ENCODE data around the gene EIF4ENIF1. TPM values are rescaled to one million over a fixed set of nuclear protein-coding genes. Genes with fewer than 3 reads are reported as not detected.
A peak's percentile ranks its signal among the peaks of the same experiment; 100 is the strongest.

Gene EIF4ENIF1
- total RNA-seq, 2 experiments from 2014 or later = 50.3 to 50.5 TPM

DNA sequence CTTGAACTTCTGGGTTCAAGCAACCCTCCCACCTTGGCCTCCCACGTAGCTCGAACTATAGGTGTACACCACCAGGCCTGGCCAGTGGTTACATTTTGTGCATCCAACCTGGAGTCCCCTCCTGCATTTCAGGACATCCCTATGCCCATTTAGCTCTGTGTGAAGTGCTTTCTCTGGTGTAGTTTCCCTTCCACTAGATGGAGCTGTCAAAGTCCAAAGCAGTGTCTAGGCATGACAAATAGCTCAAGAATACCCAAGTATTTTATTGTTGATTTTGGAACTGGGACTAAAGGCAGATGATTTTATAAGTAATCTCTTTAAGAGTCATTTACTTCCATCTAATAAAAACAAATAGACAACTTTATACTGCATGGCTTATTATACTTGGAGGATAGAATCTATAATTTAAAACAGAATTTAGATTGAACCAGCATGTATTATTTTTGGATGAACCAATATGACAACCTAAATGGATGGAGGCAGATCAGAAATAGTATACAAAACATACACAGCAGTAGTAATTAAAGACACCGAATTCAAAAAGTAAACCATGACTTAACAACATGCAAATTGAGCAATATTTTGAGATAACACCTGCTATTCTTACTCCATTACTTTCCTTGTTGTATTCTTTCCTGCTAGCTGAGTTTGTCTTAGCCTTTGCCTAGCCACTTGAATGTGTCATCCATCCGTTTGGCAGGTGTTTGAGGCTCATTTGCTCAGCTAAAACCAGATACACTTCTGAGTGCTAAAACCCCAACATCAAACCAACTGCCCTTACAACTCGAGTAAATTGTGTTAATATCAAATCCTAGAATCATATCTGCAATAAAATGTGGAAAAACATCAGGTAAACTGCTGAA lies 37.7 kb downstream of the EIF4ENIF1 start:
- Mint-ChIP-seq H3K36me3 (ENCODE audit: low read depth) (peaks cover 28% of the 10 kb centered on the region), H3K27ac (peak overlapping the region; percentile 53), H3K4me1 (ENCODE audit: low read depth) (no peaks in the 10 kb centered on the region), H3K27me3 (no peaks in the 10 kb centered on the region), H3K4me3 (no peak overlapping the region), H3K9me3 (no peaks in the 10 kb centered on the region)
- DNase-seq (no peak), ATAC-seq (peak; percentile 74)
- POLR2A ChIA-PET = interaction anchor here (0.9 to 2.7 kb wide), 2 partner anchors 21 to 179 kb away, joined by 3 to 6 read pairs; no protein-coding TSS in a partner anchor
- intact Hi-C loops (cut with micrococcal nuclease) = no loop called here
- CTCF ChIA-PET = interaction anchor here (0.7 to 2.2 kb wide), 18 partner anchors 9 to 184 kb away, joined by 3 to 12 read pairs (median 4); no protein-coding TSS in a partner anchor
- TF ChIP-seq, protein P1, sequence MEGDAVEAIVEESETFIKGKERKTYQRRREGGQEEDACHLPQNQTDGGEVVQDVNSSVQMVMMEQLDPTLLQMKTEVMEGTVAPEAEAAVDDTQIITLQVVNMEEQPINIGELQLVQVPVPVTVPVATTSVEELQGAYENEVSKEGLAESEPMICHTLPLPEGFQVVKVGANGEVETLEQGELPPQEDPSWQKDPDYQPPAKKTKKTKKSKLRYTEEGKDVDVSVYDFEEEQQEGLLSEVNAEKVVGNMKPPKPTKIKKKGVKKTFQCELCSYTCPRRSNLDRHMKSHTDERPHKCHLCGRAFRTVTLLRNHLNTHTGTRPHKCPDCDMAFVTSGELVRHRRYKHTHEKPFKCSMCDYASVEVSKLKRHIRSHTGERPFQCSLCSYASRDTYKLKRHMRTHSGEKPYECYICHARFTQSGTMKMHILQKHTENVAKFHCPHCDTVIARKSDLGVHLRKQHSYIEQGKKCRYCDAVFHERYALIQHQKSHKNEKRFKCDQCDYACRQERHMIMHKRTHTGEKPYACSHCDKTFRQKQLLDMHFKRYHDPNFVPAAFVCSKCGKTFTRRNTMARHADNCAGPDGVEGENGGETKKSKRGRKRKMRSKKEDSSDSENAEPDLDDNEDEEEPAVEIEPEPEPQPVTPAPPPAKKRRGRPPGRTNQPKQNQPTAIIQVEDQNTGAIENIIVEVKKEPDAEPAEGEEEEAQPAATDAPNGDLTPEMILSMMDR (IDR thresholded peaks at IDR 0.05) = peak; percentile 46

DNA sequence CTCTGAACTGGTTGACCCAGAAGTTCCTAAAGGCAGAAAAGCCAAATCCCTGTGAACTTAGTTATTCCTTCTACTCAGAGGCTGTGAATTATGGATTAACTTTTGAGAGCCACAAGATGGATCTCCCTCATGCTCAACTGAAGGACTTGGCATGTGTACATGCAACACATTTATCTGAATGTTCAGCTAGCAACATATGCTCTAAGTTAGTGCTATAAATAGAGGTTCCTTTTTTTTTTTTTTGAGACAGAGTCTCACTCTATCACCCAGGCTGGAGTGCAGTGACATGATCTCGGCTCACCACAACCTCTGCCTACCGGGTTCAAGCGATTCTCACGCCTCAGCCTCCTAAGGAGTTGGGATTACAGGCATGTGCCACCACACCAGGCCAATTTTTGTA lies 40.1 kb downstream of the EIF4ENIF1 start:
- Mint-ChIP-seq H3K27ac (no peak overlapping the region), H3K4me1 (ENCODE audit: low read depth) (no peaks in the 10 kb centered on the region), H3K4me3 (no peak overlapping the region), H3K9me3 (no peaks in the 10 kb centered on the region), H3K36me3 (ENCODE audit: low read depth) (peaks cover 24% of the 10 kb centered on the region), H3K27me3 (no peaks in the 10 kb centered on the region)
- DNase-seq = no peak
- ATAC-seq = no peak
- TF ChIP-seq, protein P1 (IDR thresholded peaks at IDR 0.05) = no peak
- ChIA-PET CTCF (interaction anchor here (1.0 kb wide), 1 partner anchor 11 kb away, joined by 4 read pairs; no protein-coding TSS in a partner anchor), POLR2A (interaction anchor here (1.0 kb wide), 1 partner anchor 14 kb away, joined by 5 read pairs; no protein-coding TSS in a partner anchor)
- intact Hi-C loops (cut with micrococcal nuclease) = no loop called here

DNA sequence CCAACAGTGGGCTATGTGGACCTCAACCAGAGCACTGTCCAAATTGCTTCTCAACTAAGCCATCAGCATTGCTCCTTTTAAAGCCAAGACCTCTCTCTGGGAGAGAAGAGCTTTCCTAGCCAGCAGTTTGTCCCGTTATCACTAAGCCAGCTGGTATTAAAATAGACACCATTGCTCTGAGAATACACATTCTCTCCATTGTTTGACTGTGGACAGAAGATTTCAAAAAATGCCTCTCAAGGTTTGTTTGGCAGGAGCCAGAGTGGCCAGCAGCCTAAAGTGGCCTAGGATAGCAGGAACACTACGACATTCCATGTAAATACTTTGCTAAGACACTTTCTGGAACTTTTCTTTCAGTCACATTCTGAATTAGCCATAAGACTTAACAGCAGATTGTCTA lies 41.3 kb downstream of the EIF4ENIF1 start:
- H3K9me3 Mint-ChIP-seq = no peaks in the 10 kb centered on the region
- intact Hi-C loops (cut with micrococcal nuclease) = no loop called here
- no peak overlapping the region for H3K27ac Mint-ChIP-seq
- CTCF ChIA-PET = interaction anchor here (1.0 kb wide), 1 partner anchor 12 kb away, joined by 4 read pairs; no protein-coding TSS in a partner anchor
- no peak overlapping the region for H3K4me3 Mint-ChIP-seq
- no peaks in the 10 kb centered on the region for H3K27me3 Mint-ChIP-seq
- POLR2A ChIA-PET = interaction anchor here (0.9 to 1.4 kb wide), 4 partner anchors 12 to 182 kb away, joined by 3 to 5 read pairs (median 4); no protein-coding TSS in a partner anchor
- no peaks in the 10 kb centered on the region for H3K4me1 Mint-ChIP-seq (ENCODE audit: low read depth)
- ATAC-seq (no peak), DNase-seq (no peak)
- H3K36me3 Mint-ChIP-seq (ENCODE audit: low read depth) = peaks cover 24% of the 10 kb centered on the region
- TF ChIP-seq, protein P1 (IDR thresholded peaks at IDR 0.05) = no peak

DNA sequence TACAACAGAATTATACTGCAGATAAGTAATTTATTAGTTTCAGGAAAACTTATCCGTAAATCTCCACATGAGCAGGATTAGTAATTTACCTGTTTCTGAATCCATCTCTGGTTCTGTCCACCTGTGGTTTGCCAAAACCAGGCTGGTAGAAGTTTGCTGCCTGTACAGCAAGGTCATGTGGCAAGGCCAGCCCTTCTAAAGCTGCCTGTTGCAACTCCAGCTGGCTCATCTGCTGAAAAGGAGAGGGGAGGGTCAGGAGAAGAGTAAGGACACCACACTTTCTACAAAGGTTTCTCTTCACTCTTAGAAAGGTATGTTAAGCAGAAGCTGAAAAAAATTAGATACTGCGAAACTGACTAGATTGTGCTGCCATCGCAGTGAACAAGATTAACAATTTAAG lies 42.3 kb downstream of the EIF4ENIF1 start:
- TF ChIP-seq, protein P1 (IDR thresholded peaks at IDR 0.05) = no peak
- no peaks in the 10 kb centered on the region for H3K27me3 Mint-ChIP-seq
- ATAC-seq (no peak), DNase-seq (no peak)
- intact Hi-C loops (cut with micrococcal nuclease) = no loop called here
- H3K9me3 Mint-ChIP-seq = no peaks in the 10 kb centered on the region
- H3K27ac Mint-ChIP-seq = no peak overlapping the region
- H3K4me3 Mint-ChIP-seq = no peak overlapping the region
- H3K36me3 Mint-ChIP-seq (ENCODE audit: low read depth) = peaks cover 31% of the 10 kb centered on the region
- ChIA-PET CTCF (no interaction called here), POLR2A (interaction anchor here (0.6 to 1.4 kb wide), 5 partner anchors 11 to 183 kb away, joined by 3 to 5 read pairs (median 3); partner anchors contain the start of gene PATZ1)
- no peaks in the 10 kb centered on the region for H3K4me1 Mint-ChIP-seq (ENCODE audit: low read depth)

DNA sequence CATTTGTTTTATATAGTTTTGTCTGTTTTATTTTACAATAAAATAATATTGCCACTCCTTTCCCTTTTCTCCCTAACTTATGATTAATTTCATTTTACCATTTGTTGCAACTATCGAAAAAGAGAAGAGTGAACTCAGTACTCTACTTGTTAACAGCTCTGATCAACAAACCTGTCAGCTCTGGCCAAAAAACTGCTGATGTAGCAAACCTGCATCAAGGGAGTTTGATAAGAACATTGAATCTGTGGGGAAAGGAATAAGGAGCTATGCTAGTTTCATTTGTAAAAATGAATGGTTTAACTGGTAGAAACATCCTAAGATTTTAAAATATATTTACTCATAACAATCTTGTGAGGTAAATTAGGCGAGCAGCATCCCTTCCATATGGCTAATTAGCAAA lies 42.9 kb downstream of the EIF4ENIF1 start:
- intact Hi-C loops (cut with micrococcal nuclease) = no loop called here
- no peaks in the 10 kb centered on the region for H3K27me3 Mint-ChIP-seq
- TF ChIP-seq, protein P1 (IDR thresholded peaks at IDR 0.05) = no peak
- H3K4me1 Mint-ChIP-seq (ENCODE audit: low read depth) = no peaks in the 10 kb centered on the region
- H3K27ac Mint-ChIP-seq = no peak overlapping the region
- ATAC-seq (no peak), DNase-seq (no peak)
- no peak overlapping the region for H3K4me3 Mint-ChIP-seq
- ChIA-PET CTCF (interaction anchor here (0.9 to 1.4 kb wide), 2 partner anchors 19 to 134 kb away, joined by 3 to 4 read pairs; no protein-coding TSS in a partner anchor), POLR2A (interaction anchor here (0.6 kb wide), 2 partner anchors 8 to 10 kb away, joined by 3 read pairs; no protein-coding TSS in a partner anchor)
- H3K36me3 Mint-ChIP-seq (ENCODE audit: low read depth) = peaks cover 32% of the 10 kb centered on the region
- no peaks in the 10 kb centered on the region for H3K9me3 Mint-ChIP-seq

Measured in activated CD8-positive, alpha-beta T cell treated with anti-CD3 and anti-CD28 coated beads for 36 hours (primary cell).